Neural cell (in vitro differentiated cells): ENCODE measurements around the gene TSPAN4. TPM values are rescaled to one million over a fixed set of nuclear protein-coding genes. Genes with fewer than 3 reads are reported as not detected.

Experiments used
- H2AFZ ChIP-seq: fragments of 200-600, 300-800 bp; sonication (generic), shearing (Covaris generic); 2 replicates; pipeline ENCODE4 v1.6.0; 2014; ENCODE audit warnings: low read depth, mild to moderate bottlenecking, antibody characterized with exemption, low read length, moderate library complexity
- H3F3A ChIP-seq: fragments of 200-600 bp; shearing (Covaris generic); 2 replicates; pipeline ENCODE4 v1.6.1; 2016; ENCODE audit warnings: mild to moderate bottlenecking, moderate library complexity, mixed read lengths, antibody characterized with exemption, low read length; ENCODE audit not compliant: insufficient read depth, poor library complexity, severe bottlenecking
- H3K27ac ChIP-seq: fragments of 200-600, 300-800 bp; sonication (generic), shearing (Covaris generic); 2 replicates; pipeline ENCODE4 v1.5.1; 2014; ENCODE audit warnings: mild to moderate bottlenecking, low read length, moderate library complexity
- H3K27me3 ChIP-seq: fragments of 300-800, 200-600 bp; sonication (generic), shearing (Covaris generic); 2 replicates; pipeline ENCODE4 v1.6.0; 2014; ENCODE audit warnings: mild to moderate bottlenecking, low read depth, low read length, moderate library complexity; ENCODE audit not compliant: insufficient read depth
- H3K36me3 ChIP-seq: fragments of 300-800, 200-600 bp; sonication (generic), shearing (Covaris generic); 2 replicates; pipeline ENCODE4 v1.5.1; 2014; ENCODE audit warnings: mild to moderate bottlenecking, antibody characterized with exemption, low read length, moderate library complexity; ENCODE audit not compliant: insufficient read depth
- H3K4me2 ChIP-seq: fragments of 300-800, 200-600 bp; sonication (generic), shearing (Covaris generic); 2 replicates; pipeline ENCODE4 v1.6.0; 2014; ENCODE audit warnings: mild to moderate bottlenecking, low read length
- H3K4me3 ChIP-seq: fragments of 300-800, 200-600 bp; sonication (generic), shearing (Covaris generic); 2 replicates; pipeline ENCODE4 v1.5.1; 2014; ENCODE audit warnings: mild to moderate bottlenecking, low read length, moderate library complexity
- H3K79me2 ChIP-seq: fragments of 200-600 bp; shearing (Covaris generic); replicated peaks from 2 replicates; pipeline ENCODE4 v1.6.0; 2014; ENCODE audit warnings: mild to moderate bottlenecking, low read length, moderate library complexity; ENCODE audit not compliant: insufficient read depth
- H3K9ac ChIP-seq: fragments of 300-800, 200-600 bp; sonication (generic), shearing (Covaris generic); 2 replicates; pipeline ENCODE4 v1.6.1; 2016; ENCODE audit warnings: mild to moderate bottlenecking, low read length, mixed read lengths
- H3K9me2 ChIP-seq: fragments of 200-600 bp; shearing (Covaris generic); 2 replicates; pipeline ENCODE4 v1.6.1; 2016; ENCODE audit warnings: mild to moderate bottlenecking, low read length, mixed read lengths; ENCODE audit not compliant: insufficient read depth
- H3K9me3 ChIP-seq: fragments of 200-600, 300-800 bp; sonication (generic), shearing (Covaris generic); 2 replicates; pipeline ENCODE4 v1.6.1; 2016; ENCODE audit warnings: mild to moderate bottlenecking, mixed run types, low read length, moderate library complexity, mixed read lengths
- H4K20me1 ChIP-seq: fragments of 200-600 bp; shearing (Covaris generic); 2 replicates; pipeline ENCODE4 v1.6.1; 2016; ENCODE audit warnings: mild to moderate bottlenecking, mixed run types; ENCODE audit not compliant: insufficient read depth
- CTCF ChIP-seq: fragments of 450-650 bp; IDR thresholded peaks from 2 replicates; pipeline ENCODE4 v1.5.1; 2014; ENCODE audit warnings: antibody characterized with exemption, mild to moderate bottlenecking, moderate library complexity; ENCODE audit not compliant: poor library complexity, severe bottlenecking
- EP300 ChIP-seq: fragments of 450-650 bp; conservative IDR thresholded peaks from 2 replicates; pipeline ENCODE4 v1.6.1; 2014; ENCODE audit warnings: antibody characterized with exemption, mild to moderate bottlenecking, moderate library complexity; ENCODE audit not compliant: poor library complexity, severe bottlenecking
- EZH2 ChIP-seq: fragments of 200-600, 300-800 bp; shearing (Covaris generic), sonication (generic); IDR thresholded peaks from 2 replicates; pipeline ENCODE4 v1.6.1; 2014; ENCODE audit warnings: antibody characterized with exemption, low read length, borderline replicate concordance, mild to moderate bottlenecking; ENCODE audit not compliant: insufficient read depth, poor library complexity, severe bottlenecking
- MXI1 ChIP-seq: fragments of 450-650 bp; conservative IDR thresholded peaks from 2 replicates; pipeline ENCODE4 v1.6.1; 2014; ENCODE audit warnings: antibody characterized with exemption, mild to moderate bottlenecking; ENCODE audit not compliant: poor library complexity, severe bottlenecking
- POLR2AphosphoS5 ChIP-seq: IDR thresholded peaks from 2 replicates; pipeline ENCODE4 v1.6.1; 2012
- RAD21 ChIP-seq: fragments of 450-650 bp; conservative IDR thresholded peaks from 2 replicates; pipeline ENCODE4 v1.6.1; 2014; ENCODE audit warnings: antibody characterized with exemption, mild to moderate bottlenecking, moderate library complexity
- REST ChIP-seq: IDR thresholded peaks from 2 replicates; pipeline ENCODE4 v1.6.1; 2012; ENCODE audit warnings: borderline replicate concordance
- SMC3 ChIP-seq: fragments of 450-650 bp; conservative IDR thresholded peaks from 2 replicates; pipeline ENCODE4 v1.6.1; 2014; ENCODE audit warnings: antibody characterized with exemption, mild to moderate bottlenecking, moderate library complexity; ENCODE audit not compliant: poor library complexity
- TAF1 ChIP-seq: IDR thresholded peaks from 2 replicates; pipeline ENCODE4 v1.6.1; 2012; ENCODE audit warnings: low read depth
- polyA plus RNA-seq: library from polyadenylated mRNA; depleted of rRNA; stranded (reverse); fragments of >200 nt; gene quantifications from 2 replicates; pipeline ENCODE4 v1.2.3, GENCODE V29; 2014

The TSPAN4 gene
- polyA plus RNA-seq, 1 donor from 2014 or later = 68.1 TPM

GRCh38 chr11:858762-859339 is 16.2 kb downstream of the TSPAN4 start:
- Histone ChIP-seq H3K9me2 (no peaks in the 10 kb centered on the region), H3K79me2 (no peaks in the 10 kb centered on the region), H3K9ac (no peak overlapping the region), H3K4me3 (no peak overlapping the region), H3K27ac (no peak overlapping the region), H4K20me1 (no peaks in the 10 kb centered on the region), H3F3A (no peaks in the 10 kb centered on the region), H2AFZ (no peak overlapping the region), H3K4me2 (no peak overlapping the region), H3K27me3 (no peaks in the 10 kb centered on the region), H3K36me3 (no peaks in the 10 kb centered on the region), H3K9me3 (no peaks in the 10 kb centered on the region)
- TF ChIP-seq EP300 (no peak), CTCF (no peak), RAD21 (no peak), MXI1 (no peak), REST (no peak), POLR2AphosphoS5 (no peak), EZH2 (no peak), TAF1 (no peak), SMC3 (no peak)

- Histone ChIP-seq H3K9me2 (no peaks in the 10 kb centered on the region), H3K4me3 (no peak overlapping the region), H3K27ac (no peak overlapping the region), H3K27me3 (no peaks in the 10 kb centered on the region), H3K9ac (no peak overlapping the region), H3K4me2 (no peak overlapping the region), H2AFZ (no peak overlapping the region), H3F3A (no peaks in the 10 kb centered on the region), H3K36me3 (no peaks in the 10 kb centered on the region), H3K79me2 (no peaks in the 10 kb centered on the region), H3K9me3 (no peaks in the 10 kb centered on the region), H4K20me1 (no peaks in the 10 kb centered on the region)
- no peak for TF ChIP-seq CTCF
- no peak for TF ChIP-seq EP300
- no peak for TF ChIP-seq TAF1
- TF ChIP-seq RAD21 = no peak
- TF ChIP-seq REST = no peak
- no peak for TF ChIP-seq POLR2AphosphoS5
- TF ChIP-seq SMC3 = no peak
- TF ChIP-seq EZH2 = no peak
- TF ChIP-seq MXI1 = no peak
Observed at GRCh38 chr11:859394-860131, 16.9 kb downstream of the TSPAN4 start.
